Panc1 (cell line): ENCODE data around the gene EPN2. TPM values are rescaled to one million over a fixed set of nuclear protein-coding genes. Genes with fewer than 3 reads are reported as not detected.
A peak's percentile ranks its signal among the peaks of the same experiment; 100 is the strongest.

Source experiments
- ATAC-seq: fragments of 200-7000 bp; cut with Tn5 transposase; 2 replicates; pipeline ENCODE4 v1.9.1; 2020; ENCODE audit warnings: mild to moderate bottlenecking, moderate library complexity
- BruUV-seq: library from RNA; stranded (reverse); fragments of 400-500 nt; replicated peaks from 2 replicates; lab custom pipeline; 2021; lab: Mats Ljungman, UMichigan
- CTCF ChIA-PET: fragments of 300-600 bp; sonication (Branson Sonifier 250); formaldehyde crosslinking; loops from one replicate; lab custom pipeline; 2022; ENCODE audit warnings: antibody characterized with exemption; lab: Charles Lee
- POLR2A ChIA-PET: fragments of 300-600 bp; sonication (Branson Sonifier 250); formaldehyde crosslinking; loops from one replicate; lab custom pipeline; 2022; ENCODE audit warnings: antibody characterized with exemption; lab: Charles Lee
- DNase-seq: peaks from one replicate; pipeline ENCODE4 v3.0.0-alpha.2; 2010; ENCODE audit warnings: low read depth, low spot score
- H3K27ac ChIP-seq: 2 replicates; pipeline ENCODE4 v1.5.1; 2011; ENCODE audit warnings: mild to moderate bottlenecking, low read length, inconsistent platforms
- H3K27me3 ChIP-seq: fragments of 200-500 bp; sonication (Bioruptor generic); 2 replicates; pipeline ENCODE4 v1.6.0; 2014; ENCODE audit warnings: low read length, inconsistent platforms; ENCODE audit not compliant: control insufficient read depth, insufficient read depth
- H3K36me3 ChIP-seq: fragments of 200-500 bp; sonication (Bioruptor generic); 2 replicates; pipeline ENCODE4 v1.5.1; 2014; ENCODE audit warnings: inconsistent platforms, mild to moderate bottlenecking, low read length, moderate library complexity; ENCODE audit not compliant: control insufficient read depth, insufficient read depth
- H3K4me1 ChIP-seq: 2 replicates; pipeline ENCODE4 v1.5.1; 2011; ENCODE audit warnings: inconsistent platforms, mild to moderate bottlenecking, low read length, moderate library complexity; ENCODE audit not compliant: control insufficient read depth, insufficient read depth
- H3K4me3 ChIP-seq, 2 experiments: 2 replicates each; pipeline ENCODE4 v1.5.1; 2011 to 2012; ENCODE audit warnings: low read depth in 2 of 2, low read length in 2 of 2, mild to moderate bottlenecking in 2 of 2, inconsistent platforms in 1 of 2, moderate library complexity in 1 of 2
- H3K9me3 ChIP-seq: fragments of 200-500 bp; sonication (Bioruptor generic); 2 replicates; pipeline ENCODE4 v1.5.1; 2014; ENCODE audit warnings: low read depth, mild to moderate bottlenecking, inconsistent platforms, low read length, moderate library complexity; ENCODE audit not compliant: control insufficient read depth, insufficient read depth
- CTCF ChIP-seq: fragments of 450-650 bp; IDR thresholded peaks from 2 replicates; pipeline ENCODE4 v1.5.1; 2017; ENCODE audit warnings: mild to moderate bottlenecking
- POLR2AphosphoS5 ChIP-seq: IDR thresholded peaks from 2 replicates; pipeline ENCODE4 v1.6.1; 2012; ENCODE audit warnings: mild to moderate bottlenecking, low read depth, low read length, moderate library complexity
- REST ChIP-seq, 2 experiments: IDR thresholded peaks; 2 replicates each; pipeline ENCODE4 v1.6.1; 2011 to 2012; ENCODE audit warnings: low read depth in 2 of 2, control low read depth in 1 of 2, low read length in 1 of 2, mild to moderate bottlenecking in 1 of 2, moderate library complexity in 1 of 2; ENCODE audit not compliant: insufficient read depth in 1 of 2
- SIN3A ChIP-seq: IDR thresholded peaks from 2 replicates; pipeline ENCODE4 v1.6.1; 2012; ENCODE audit warnings: low read depth, mild to moderate bottlenecking, low read length, moderate library complexity, borderline replicate concordance; ENCODE audit not compliant: insufficient read depth
- TCF7L2 ChIP-seq: IDR thresholded peaks from 2 replicates; pipeline ENCODE4 v1.6.1; 2011; ENCODE audit warnings: mild to moderate bottlenecking, low read depth, low read length, inconsistent platforms
- in situ Hi-C: cut with HindIII; loops from 2 replicates; pipeline ENCODE4 v1.10.0; 2016; ENCODE audit warnings: low sequenced_read_pairs, low pct_unique_long_range_greater_than_20kb
- intact Hi-C: fragments of 100-400 bp; cut with micrococcal nuclease; formaldehyde crosslinking; loops from one replicate; pipeline ENCODE4 v1.10.0; 2022; ENCODE audit not compliant: unreplicated experiment
- total RNA-seq: library from RNA; stranded (reverse); gene quantifications from one replicate; pipeline ENCODE4 v1.2.1, GENCODE V29; 2021; ENCODE audit not compliant: unreplicated experiment

Gene EPN2
- total RNA-seq, 1 experiment from 2014 or later, result 35.0 TPM

GRCh38 chr17:19327031-19327783, 90.0 kb downstream of the EPN2 start:
- Histone ChIP-seq H3K27me3 (no peaks in the 10 kb centered on the region), H3K27ac (no peak overlapping the region), H3K4me3 (no peak overlapping the region), H3K9me3 (peaks cover 5% of the 10 kb centered on the region; the same call in 1 of the 2 replicates), H3K4me1 (no peaks in the 10 kb centered on the region), H3K36me3 (no peaks in the 10 kb centered on the region)
- DNase-seq (no peak), ATAC-seq (peak; percentile 57)
- TF ChIP-seq REST (IDR thresholded peaks at IDR 0.05; ENCODE audit: insufficient read depth in 1 of 2, low read depth in 2 of 2, low read length in 1 of 2), result no peak
- intact Hi-C loops (no loop called here), in situ Hi-C loops (no loop called here)
- ChIA-PET CTCF (no interaction called here), POLR2A (no interaction called here)
- BruUV-seq, result no TSS peak

GRCh38 chr17:19328441-19329061, 91.4 kb downstream of the EPN2 start:
- Histone ChIP-seq H3K27ac (no peak overlapping the region), H3K9me3 (peaks cover 5% of the 10 kb centered on the region; the same call in 1 of the 2 replicates), H3K4me3 (no peak overlapping the region), H3K27me3 (no peaks in the 10 kb centered on the region), H3K4me1 (no peaks in the 10 kb centered on the region), H3K36me3 (no peaks in the 10 kb centered on the region)
- POLR2A ChIA-PET, result no interaction called here
- in situ Hi-C loops, result no loop called here
- ATAC-seq (no peak), DNase-seq (no peak)
- CTCF ChIA-PET, result no interaction called here
- BruUV-seq, result no TSS peak
- intact Hi-C loops, result no loop called here
- TF ChIP-seq CTCF, result no peak
- TF ChIP-seq TCF7L2, result no peak
- TF ChIP-seq REST (IDR thresholded peaks at IDR 0.05; ENCODE audit: insufficient read depth in 1 of 2, low read depth in 2 of 2, low read length in 1 of 2), result no peak
- TF ChIP-seq POLR2AphosphoS5, result no peak
- no peak for TF ChIP-seq SIN3A
